HG03097 (cell line): ENCODE measurements around the gene PSAPL1.

ENCODE experiments used
- ATAC-seq: cut with Tn5 transposase; IDR thresholded peaks from one replicate; pipeline ENCODE4 v1.9.1; 2021; ENCODE audit not compliant: unreplicated experiment, low FRiP score

The PSAPL1 gene

DNA sequence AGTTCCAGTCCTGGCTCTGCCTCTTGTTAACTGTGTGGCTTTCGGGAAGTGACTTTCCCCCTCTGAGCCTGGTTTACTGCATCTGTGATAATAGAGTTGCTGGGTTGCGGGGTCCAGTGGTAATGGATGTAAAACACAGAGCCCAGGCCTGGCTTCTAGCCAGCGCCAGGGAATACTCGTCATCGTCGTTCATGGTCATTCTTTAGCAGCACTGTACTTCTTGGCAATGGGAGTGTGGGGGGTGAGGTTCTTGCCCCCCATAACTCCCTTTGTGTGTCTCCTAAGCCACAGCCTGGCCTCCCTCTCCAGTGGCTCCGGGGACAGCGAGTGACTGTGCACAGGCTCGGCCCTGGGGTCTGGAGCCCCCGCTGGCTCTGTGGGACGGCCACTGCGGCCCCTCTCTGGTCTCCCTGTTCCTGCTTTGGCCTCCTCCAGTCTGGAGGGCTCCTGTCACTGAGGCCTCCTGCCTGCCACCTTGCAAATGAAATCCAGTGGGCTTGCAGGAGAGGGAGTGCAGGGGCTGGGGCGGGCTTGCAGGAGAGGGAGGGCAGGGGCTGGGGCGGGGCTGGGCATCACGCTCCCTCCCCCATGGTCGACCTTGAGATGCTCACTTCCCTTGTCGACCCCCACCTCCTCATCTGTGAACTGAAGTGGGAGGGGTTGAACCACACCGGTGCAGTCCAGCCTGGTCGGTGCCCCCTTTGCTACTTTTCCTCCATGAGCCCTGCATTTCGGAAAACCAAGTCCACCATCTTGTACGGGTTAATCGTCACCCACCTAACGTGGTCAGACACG is 13.2 kb downstream of the PSAPL1 start:
- ATAC-seq: no peak

DNA sequence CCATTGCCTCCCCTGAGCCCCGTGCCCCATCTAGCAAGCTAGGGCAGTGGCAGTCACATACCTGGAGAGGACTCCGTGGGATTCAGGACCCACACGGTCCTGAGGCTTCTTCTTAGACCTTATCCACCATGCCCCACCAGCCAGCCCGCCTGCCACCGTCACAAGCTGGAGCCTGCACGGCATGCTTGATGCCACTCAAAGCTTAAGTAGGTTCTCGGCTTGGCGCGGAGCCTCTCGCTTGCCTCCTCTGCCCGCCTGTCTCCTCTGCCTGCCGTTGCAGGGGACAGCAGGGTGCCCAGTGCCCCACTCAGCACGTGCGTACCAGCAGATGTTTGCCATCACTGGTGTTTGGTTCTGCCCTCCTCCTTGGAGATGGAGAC is 14.1 kb downstream of the PSAPL1 start:
- ATAC-seq: no peak

DNA sequence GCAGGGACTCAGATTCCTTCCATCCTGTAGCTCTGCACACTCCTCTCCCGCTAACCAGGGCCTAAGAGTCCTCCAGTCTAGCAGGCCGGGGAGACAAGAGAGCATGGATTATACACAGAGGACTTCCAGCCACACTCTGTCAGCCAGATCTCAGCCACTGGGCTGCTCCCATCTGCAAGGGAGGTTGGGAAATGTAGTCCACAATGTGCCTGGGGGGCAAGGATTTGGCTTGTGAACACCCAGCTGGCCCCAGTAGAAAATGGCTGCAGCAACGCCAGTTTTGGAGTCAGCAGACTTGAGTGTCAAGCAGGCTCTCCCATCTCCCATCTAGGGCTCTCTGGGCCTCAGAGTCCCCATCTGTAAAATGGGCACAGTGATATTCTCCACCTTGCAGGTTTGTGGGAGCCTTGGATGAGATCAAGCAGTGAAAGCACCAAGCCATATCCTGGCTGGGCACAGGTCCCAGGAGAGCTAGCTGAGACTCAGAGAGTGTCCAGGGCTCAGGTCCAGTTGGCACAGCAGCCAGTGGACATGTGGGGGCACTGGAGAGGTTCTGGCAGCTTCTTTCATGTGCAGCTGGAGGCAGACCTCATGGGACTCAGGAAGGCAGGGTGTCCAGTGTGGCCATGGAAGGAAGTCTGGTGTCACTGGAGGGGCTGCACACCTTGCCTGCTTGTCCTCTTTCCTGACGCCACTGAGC is 14.6 kb downstream of the PSAPL1 start:
- ATAC-seq: no peak

DNA sequence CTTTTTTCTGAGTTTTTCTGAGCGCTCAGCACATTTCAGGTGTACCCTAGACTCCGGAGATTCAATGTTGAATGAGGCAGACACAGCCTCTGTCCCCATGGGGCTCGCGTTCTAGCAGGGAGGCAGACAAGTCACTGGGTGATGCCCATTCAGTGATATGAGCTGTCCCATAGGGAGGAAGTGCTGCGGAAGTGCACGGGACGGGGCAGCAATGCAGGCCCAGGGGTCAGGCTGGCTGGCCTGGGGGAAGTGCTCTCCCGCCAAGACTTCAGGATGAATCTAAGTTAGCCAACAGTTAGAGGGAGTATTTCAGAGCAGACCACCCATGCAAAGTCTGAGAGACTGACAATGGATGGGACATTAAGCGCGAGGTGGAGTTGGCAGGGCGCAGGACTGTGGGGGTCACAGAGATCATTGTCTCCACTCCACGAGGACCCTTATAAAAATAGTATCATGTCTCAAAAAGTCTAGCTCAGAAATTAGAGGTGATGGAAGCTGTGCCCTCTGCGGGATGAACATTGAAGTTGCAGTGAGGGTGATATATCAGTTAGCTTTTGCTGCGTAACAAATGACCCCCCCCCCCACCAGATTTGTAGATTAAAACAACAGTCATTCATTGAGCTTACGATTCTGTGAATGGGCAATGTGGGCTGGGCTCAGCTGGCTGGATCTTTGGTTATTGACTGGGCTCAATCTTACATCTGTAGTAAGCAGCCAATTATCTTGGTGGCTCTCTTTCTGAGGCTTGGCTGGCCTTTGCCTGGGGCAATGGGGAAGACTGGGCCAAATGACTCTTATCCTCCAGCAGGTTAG is 16.4 kb downstream of the PSAPL1 start:
- ATAC-seq: no peak

DNA sequence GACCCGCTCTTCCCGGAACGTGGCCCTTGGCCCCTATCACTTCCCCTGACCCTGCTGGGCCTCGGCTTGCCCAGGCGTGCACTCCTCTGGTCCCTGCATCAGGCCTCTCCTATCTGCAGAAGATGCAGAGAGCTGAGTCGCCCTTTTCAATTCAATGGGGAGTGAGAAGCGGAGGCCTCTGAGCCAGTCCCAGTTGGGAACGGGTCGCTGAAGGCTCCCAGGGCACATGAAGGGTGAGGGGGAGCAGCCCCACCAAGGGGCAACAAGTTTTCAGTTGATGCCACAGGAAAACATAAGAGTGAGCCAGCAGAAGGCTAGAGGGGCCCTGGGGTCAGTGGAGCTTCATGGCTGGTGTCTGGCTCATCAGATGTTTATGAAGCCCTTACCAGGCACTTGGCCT is 17.1 kb downstream of the PSAPL1 start:
- ATAC-seq: no peak

DNA sequence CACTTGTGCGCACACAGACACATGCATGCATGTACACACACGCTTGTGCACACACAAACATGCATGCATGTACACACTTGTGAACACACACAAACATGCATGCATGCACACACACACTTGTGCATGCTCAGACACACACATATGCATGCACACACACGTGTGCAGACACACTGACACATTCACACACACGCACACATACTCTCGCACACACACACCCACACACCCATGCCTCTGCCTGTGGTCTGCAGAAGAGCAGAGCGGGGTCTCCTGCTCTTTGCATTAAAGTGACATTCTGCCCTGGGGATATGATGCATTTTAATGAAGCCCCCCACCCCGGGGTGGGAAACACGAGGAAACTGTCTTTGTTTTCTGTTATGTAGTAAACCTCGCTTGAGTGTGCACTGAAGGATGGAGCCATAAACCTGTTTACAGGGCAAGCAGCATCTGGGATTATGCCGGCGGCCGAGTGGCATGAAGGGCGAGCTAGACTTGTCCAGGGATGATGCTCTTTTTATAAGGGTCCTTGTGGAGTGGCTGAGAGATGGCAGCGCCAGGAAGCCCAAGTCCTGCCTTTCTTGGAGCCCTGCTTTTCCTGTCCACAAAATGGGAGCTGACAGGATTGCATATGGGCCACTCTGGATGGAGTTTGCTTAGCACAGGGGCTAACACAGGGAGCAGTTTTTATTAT is 17.8 kb downstream of the PSAPL1 start:
- ATAC-seq: no peak

DNA sequence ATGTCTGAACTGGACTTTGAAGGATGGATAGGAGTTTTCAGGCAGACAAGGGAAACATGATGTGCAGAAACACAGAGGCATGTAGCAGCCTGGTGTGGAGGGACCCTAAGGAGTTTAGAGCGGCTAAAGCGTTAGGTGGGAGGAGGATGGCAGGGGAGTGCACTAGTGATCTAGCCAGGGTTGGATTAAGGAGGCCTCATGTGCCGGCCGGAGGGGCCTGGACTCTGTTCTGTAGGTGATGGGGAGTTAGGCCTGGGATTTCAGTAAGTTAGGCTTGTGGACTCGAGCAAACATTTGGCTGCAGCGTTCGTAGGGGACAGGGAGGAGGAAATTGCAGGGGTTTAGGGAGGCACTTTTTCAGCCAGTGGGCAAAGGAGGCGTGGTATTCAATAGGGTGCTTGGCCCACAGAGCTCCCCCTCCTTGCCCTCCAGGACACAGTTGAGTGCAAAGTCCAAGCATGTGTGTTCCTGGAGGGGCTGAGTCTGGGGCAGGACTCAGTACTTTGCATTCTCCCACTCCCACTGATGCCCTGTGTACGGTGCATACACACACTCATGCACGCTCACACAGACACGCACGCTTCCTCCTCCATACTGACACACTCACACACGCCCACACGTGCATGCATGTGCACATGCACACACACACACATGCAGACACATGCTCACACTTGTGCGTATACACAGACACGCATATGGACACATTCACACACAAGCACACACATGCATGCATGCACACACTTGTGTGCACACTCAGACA is 18.6 kb downstream of the PSAPL1 start:
- no peak for ATAC-seq

DNA sequence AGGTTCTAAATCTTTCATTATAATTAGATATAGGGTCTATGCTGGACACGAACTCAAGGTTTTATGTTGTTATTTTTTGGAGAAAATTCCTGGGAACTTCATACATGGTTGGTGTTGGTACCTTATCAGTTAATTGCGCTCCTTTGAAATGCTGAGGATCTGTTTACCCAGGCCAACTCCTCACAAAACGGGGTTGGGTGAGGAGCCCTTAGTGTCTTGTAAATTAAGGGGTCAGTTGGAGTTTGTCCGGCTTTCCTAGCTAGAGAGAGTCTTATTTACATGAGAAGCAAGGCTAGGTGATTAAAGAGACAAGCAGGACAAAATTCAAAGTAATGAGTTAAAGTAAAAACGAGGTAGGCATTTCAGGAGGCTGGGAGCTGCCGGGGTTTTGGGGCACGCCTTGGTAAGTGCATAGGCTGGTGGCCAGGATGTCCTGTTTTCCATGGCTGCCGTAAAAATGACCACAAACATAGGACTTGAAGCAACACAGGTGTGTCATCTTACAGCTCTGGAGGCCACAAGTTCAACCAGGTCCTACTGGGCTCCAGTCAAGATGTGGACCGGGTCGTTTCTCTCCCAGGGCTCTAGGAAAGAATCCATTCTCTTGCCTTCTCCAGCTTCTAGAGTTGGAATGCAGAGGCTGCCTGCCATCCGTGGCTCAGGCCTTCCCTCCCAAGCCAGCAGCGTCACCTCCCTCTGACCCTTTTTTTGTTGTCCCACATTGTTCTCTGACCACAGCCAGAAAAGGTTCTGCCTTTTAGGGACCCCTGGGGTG is 19.8 kb downstream of the PSAPL1 start:
- no peak for ATAC-seq

DNA sequence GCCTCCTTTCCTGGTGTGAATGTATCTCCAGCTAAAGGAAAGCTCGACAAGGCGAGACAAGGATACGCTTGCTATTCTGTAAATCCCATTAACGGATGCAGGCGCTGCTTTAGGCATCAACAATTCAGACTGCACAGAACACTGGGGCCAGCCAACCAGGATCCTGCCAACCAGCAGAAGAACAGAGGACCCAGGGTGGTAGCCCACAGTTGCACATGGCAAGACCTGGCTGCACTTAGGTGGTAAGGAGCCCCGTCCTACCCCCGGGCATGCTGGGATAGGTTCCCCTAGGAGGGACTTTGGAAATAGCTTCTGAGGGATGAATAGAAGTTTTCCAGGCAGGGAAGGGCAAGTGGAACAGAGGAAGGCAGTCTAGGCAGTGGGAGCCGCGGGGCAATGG is 20.7 kb downstream of the PSAPL1 start:
- no peak for ATAC-seq

DNA sequence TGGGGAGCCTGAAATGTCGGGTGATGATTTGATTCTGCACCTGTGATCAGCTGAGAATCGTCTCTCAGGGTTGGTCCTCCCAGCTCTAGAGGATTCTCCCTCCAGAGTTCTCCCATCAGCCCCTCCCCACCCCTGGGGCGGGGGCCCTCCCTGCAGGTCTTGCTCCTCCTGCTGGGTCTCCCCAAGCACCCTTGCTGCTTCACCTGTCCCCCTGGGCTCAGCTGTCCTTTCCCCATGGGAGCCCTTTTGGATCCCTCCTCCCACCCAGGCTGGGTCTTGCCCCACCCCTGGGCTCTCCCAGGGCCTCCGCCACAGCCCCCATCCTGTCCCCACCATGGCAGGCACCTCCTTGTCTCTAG is 22.2 kb downstream of the PSAPL1 start:
- ATAC-seq: no peak

DNA sequence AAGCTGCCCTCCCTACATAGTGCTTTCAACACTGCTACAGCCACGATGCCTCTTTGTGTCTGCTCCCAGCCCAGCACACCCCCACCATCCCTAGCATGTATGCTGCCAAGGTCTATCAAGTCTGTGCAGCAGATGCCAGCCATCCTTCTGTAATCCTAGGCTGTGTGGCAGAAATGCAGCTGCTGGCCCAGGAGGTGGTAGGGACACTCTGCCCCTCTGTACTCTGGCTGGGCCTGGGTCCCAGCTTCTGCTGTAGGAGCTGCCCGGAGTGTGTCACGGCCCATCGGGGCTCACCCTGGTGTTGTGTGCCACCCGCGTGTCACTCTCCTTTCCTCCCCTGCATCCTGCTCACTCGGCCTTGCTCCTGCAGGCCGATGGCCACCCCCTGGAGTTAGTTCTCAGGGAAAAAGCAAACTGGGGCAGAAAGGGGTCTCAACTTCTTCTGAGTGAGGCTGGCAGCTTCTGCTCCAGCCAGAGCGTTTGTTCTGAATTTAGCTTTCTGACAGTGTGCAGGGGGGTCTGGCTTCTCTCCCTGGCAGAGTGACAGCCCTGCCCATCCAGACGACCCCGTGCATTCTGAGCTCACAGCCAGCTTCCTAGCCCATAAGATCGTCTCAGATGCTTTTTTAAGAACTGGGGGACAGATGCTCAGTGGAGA is 22.7 kb downstream of the PSAPL1 start:
- no peak for ATAC-seq

DNA sequence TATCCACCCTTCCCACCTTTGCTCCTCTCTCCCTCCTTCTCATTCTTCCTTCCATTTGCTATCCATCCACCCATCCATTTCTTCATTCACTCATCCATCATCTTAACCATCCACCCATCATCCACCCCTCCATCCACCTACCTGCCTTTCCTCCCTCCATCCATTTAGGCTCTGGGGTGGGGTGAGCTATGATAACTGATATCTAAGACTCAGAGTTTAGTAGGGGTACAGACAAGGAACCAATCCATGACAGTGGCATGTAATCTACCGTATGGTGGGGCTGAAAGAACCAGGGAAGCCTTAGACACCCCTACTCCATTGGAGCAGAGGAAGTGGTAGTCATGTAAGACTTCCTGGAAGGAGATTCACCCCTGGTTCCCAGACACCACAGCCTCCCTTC is 23.2 kb downstream of the PSAPL1 start:
- no peak for ATAC-seq

DNA sequence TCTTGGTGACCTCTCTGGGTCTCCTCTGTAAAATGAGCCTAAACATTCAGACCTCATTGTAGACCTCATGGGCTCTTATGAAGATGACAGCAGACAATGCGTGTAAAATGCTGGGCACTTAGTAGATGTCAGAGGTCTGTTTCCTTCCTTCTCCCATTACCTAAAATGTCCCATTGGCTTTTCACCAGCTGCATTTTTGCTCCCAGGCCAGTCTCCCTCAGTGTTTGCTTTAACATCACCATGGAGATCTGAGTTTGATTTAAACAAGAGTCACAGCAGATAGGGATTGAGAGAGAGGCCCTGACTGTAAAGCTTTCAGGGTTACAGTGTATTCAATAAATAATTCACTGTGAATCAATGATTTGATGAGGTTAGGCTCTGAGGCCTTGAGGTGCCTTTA is 24.3 kb downstream of the PSAPL1 start:
- ATAC-seq: no peak

DNA sequence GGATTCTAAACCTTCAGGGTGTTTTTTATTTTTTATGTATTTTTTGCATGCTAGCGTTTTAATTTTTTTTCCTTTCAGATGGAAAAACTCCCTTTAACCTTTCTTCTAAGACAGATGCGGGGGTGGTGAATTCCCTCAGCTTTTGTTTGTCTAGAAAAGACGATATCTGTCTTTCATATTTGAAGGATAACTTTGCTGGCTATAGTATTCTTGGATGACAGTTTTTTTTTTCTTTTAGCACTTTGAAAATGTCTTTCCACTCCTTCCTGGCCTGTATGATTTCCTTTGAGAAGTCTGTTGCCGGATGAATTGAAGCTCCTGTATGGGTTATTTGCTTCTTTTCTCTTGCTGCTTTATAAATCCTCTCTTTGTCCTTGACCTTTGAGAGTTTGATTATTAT is 26.6 kb downstream of the PSAPL1 start:
- no peak for ATAC-seq

DNA sequence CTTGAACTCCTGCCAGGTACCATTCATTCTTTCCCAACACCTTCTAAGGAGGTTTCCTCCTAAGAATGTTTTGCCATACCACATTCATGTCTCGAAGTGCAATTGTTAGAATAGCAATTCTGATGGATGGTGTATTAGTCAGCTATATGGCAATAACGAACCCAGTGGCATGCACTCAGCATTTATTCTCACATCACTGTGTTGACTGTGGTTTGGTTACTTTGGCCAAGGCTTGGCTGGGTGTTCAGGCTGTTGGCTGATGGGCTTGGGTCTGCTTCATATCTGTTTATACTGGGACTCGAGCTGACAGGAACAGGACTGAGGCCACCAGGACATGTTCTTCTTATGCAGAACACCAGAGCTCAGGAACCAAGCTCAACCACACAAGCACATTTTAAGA is 31.7 kb downstream of the PSAPL1 start:
- ATAC-seq: no peak

DNA sequence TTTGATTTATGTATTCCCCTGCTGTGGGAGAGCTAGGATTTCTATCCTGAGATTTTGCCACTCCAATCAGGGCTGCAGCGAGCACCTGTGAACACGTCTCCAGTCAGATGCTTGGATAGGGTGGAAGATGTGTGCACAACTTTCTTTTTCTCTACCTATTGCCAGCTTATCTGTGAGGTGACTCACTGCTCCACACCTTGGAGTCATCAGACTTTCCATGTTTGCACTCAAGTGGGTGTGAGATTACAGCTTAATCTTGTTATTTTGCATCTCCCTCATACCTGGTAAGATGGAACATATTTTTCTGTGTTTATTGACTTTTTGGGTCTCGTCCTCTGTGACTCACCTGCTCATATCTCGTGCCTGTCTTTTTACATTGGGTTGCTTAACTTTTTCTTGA is 32.2 kb downstream of the PSAPL1 start:
- no peak for ATAC-seq

DNA sequence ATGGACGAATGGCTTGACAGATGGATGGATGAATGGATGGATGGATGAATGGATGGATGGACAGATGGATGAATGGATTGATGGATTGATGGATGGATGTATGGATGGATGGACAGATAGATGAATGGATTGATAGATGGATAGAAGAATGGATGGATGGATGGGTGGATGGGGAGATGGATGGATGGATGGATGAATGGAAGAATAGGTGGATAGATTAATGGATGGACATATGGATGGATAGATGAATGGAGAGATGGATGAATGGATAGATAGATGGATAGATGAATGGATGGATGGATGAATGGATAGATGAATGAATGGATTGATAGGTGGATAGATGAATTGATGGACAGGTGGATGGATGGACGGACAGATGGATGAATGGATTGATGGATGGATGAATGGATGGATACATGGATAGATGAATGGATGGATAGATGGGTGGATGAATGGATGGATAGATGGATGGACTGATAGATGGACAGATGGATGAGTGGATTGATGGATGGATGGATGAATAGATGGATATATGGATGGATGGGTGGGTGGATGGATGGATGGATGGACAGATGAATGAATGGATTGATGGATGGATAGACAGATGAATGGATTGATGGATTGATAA is 33.9 kb downstream of the PSAPL1 start:
- ATAC-seq: no peak

DNA sequence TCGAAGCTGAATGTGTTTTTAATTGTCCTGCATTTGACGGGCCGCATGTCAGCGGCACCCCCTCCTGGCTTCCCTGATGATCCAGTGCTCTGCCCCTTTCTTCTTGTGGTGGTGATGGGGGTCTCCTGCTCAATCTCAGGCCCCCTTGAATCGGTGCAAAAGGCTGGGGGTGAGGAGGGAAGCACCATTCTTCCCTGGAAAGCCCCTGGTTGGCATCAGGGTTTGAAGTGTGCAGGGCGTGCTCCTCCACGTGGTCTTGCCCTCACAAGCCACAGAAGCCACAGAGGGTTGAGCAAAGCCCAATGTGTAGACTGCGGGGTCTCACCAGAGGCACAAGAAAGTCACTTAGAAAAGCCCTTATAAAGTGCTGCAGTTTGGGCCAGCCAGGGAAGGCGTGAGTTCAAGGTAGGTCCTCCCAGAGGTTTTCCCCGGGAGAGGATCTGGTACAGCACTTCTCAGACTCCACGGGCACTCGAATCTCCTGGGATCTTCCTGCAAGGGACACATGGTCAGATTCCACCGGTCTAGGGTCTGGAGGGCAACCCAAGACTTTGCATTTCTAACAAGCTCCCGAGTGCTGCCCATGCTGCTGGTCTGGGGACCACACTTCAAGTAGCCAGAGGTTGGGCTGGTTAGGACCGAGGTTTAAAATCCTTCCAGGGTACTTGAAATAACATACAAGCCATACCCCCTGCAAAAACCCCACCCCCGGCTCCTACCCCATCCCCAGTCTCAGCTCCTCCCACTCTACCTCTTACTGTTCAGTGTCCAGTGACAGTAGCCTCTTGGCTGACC is 35.1 kb downstream of the PSAPL1 start:
- ATAC-seq: no peak
